ENCODE results near the gene NR5A2.
"Not testable (repeated sequence)": the region's sequence is repeated elsewhere in the genome, so short reads cannot be mapped to it uniquely, and the experiment has no call there.

Gene NR5A2

DNA sequence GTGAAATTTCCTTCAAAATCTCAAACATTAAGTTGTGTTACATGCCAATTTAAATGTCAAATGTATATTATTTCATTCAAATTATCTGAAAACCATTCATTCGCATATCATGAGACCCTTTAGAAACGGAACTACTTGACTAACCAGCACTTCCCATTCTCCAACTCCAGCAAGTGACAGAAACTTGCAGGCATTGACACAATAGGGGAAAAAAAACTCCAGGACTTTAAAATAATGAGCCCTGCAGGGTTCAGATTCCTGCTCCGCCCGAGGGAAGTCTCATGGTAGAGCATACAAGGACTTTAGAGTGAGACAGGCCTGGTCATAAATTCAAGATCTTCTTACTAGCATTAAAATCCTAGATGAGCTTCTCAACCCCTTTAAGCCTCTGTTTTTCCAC, 138.9 kb downstream of the NR5A2 start:
- DNase-seq: no peak

DNA sequence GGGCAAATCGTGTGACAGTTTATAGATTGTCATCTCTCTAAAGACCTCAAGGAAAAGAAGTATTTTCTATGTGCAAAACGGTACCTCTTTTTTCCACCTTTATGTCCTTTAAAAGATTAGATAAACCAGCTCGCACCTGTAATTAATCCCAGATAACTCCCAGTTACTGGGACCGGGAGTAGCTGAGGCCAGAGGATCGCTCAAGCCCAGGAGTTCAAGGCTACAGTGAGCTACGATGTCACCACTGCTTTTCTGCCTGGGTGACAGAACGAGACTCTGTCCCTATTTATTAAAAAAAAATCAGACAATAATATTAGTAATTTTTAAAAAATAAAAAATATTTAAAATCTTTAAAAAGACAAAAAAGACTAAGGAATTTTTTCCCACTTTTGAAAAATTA, 141.4 kb downstream of the NR5A2 start:
- DNase-seq: no peak

DNA sequence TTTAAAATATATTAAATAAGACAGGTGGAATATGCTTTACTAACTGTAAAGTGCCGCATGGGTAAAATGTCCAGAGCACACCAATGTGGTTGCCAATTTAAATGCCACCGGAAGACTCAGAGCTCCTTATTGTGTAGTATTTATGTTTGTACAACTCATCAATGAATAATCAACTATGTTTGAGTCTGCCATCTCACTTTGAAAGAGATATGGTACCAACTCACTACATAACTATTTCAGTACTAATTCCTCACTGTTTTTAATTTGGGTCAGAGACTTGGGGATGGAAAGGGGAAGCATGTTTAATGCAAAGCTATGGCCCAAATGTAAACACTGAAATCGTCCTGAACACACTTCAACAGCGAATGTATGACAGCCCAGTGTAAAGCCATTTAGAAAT, 144.8 kb downstream of the NR5A2 start:
- DNase-seq: no peak

DNA sequence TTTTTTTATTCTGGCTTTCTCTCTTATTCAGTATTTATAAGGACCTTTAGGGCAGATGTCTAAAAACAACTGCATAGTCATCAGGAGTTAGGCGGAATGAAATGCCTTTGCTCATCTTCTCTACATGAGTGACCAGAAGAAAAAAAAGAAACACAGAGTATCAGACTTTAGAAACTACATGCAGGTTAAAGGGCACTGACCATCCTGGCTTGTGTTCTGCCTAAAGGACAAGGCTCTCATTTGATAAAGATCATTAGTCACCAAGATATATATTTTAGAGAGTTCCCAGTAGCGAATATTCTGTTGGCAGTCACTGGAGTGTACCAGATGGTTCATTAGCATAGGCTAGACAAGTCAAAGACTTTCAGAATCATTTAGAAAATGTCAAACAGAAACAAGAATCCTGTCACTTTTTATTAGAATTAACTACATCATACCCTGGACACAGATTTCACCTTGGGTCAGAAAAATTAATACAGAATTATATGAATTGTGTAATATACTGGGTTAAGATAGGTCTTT, 145.6 kb downstream of the NR5A2 start:
- DNase-seq: no peak

DNA sequence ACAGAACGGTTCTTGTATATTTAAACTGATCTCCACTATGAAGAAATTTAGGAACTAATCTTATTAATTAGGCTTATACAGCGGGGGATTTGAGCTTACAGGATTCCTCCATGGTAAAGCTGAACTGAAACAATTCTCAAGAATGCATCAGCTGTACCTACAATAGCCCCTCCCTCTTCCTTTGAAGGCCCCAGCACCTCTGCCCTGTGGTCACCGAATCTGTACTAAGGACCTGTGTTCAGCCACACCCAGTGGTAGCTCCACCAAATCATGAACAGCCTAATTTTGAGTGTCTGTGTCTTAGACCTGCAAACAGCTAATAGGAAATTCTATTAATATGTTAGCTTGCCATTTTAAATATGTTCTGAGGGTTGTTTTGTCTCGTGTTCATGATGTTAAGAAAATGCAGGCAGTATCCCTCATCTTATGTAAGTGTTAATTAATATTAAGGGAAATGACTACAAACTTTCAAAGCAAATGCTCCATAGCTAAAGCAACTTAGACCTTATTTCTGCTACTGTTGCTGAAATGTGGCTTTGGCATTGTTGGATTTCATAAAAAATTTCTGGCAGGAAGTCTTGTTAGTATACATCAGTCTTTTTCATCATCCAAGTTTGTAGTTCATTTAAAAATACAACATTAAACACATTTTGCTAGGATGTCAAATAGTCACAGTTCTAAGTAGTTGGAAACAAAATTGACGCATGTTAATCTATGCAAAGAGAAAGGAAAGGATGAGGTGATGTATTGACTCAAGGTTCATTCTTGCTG, 147.2 kb downstream of the NR5A2 start:
- no peak for DNase-seq

DNA sequence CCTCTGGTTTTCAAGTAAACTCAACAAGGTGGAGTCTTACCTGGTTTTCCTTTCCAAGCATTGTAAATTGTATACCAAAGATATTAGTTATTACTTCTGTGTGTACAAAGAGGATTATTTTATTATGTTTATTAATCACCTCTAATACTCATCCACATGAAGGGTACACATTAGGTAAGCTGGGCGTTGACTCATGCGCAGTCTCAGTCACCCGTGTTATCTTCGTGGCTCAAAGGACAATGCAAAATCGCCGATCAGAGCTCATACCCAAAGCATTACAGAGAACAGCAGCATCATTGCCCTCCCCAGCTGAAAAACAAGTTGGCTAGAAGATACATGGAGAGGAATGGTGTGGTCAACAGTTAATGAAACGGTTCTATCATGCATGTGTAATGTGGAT, 148.7 kb downstream of the NR5A2 start:
- no peak for DNase-seq

DNA sequence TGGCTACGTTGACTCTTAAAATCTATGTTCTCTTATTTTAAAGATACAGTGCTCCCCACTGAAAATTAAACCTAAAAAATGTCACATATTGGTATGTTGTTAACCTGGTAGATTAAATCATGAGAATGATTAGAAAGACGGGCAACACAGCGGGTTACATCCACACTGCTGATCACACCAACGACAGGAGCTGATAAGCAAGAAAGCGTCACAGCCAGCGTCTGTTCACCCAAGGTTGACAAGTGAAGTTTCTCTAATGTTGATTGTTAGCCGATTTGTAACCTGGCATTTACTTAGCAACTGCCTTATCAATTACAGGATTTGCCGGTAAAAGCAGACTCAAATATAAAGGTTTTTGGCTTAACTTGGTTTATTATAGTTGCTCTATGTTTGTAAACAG, 149.3 kb downstream of the NR5A2 start:
- no peak for DNase-seq

DNA sequence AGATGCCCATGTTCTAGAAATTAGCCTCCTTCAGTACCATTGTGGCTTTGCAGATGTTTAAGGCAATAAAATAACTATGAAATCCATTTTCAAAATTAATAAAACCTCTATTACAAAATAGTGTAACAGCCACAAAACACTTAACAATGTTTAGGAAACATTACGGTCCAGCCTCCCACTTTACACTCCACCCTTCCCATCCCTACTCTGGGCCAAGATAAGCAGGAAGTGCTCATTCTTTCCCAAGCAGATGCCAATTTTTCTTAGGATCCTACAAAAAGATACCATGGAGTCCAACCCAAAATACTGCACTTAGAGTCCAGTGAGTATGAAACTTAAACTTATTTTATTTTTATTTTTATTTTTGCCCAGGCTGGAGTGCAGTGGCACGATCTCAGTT, 150.8 kb downstream of the NR5A2 start:
- no peak for DNase-seq

DNA sequence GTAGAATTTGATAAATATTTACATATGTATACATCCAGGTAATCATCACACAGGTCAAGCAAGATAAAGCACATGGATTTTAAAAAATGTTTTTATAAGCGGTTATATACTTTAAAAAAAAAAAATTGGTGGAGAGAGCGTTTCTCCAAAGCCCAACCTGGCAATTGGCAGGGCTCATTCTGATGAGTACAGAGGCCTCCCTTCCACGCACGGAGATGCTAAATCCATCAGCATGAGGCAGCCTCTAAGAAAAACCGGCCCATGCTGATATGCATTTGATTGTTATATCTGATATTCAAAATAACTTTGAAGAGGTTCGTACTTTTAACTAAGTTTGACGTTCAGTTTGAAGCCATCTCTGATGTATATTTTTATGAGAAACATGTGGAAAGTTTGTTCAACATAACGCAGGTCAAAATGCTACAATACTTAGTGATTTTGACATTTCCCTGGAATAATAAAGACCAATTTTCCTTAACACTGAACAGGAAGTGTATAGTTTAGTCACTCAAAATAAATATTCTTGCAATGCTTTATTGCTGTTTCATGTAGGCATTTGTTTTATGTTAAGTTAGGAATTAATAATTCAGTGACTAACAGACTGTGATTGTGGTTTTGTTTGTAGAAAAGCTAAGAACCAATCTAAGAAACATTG, 151.7 kb downstream of the NR5A2 start:
- no peak for DNase-seq

DNA sequence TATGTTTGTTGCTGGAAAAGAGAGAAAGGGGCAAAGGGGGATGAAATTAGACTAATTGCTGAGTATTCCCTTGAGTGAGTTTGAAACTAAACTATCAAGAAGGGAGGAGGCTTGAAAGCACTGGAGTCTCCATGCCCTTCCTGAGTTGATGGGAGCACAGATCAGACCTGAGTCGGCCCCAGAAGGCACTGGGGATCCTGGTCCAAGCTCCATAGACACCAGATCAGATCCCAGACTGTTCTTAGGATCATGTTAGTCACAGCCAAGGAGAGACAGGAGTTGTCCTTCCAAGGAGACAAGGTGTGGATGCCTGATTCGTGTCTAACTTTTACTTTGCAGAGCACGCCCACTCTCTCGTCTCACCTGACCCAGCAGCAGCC, 152.3 kb downstream of the NR5A2 start:
- DNase-seq: no peak

DNA sequence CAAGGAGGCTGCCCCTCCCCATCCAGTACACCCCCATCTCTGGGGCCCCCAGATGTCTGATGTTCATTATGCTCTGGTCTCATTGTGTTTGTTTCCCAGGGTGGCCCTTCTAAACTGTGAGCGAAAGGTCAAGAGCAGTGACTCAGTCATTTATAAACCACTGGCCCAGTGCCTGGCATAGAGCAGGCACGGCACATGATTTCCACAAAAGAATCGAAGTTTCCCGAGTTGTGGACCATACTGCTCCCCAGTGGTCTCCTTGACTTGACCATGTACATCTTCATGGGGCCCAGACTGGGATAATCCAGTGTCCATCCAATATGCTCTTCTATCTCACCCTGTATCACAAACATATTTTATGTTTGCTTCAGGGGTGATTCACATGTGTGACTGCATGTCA, 153.3 kb downstream of the NR5A2 start:
- DNase-seq: no peak

DNA sequence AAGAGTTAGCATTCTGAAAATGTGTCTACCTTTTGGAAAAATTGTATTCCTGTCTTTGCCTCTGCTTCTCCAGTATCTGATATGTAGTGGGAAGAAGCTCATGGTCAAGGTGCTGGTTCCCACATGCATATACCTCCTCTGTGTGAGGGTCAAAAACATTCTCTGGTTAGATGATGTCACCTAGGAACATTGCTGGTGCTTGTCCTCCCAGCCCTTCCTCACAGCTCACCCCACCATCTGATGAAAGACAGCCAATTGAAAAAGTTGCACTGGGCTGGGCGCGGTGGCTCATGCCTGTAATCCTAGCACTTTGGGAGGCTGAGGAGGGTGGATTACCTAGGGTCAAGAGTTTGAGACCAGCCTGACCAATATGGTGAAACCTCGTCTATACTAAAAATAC, 154.4 kb downstream of the NR5A2 start:
- DNase-seq: no peak

DNA sequence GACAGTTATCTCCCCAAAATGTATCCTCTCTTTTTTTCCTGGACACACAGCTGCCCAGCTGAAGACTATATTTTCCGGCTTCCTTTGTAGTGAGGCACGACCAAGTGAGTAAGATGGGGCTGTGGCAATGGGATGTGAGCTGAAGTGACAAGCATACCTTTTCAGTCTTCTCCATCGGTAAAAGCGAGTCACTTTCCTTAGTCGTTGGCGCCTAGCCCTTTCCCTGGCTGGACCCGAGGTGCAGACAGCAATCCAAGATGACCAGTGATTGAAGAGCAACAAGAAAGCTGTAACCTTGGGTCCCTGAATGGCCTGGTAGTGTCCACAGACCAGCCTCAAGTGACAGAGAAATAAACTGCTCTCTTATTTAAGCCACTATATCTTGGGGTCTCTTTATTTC, 155.2 kb downstream of the NR5A2 start:
- DNase-seq: no peak

DNA sequence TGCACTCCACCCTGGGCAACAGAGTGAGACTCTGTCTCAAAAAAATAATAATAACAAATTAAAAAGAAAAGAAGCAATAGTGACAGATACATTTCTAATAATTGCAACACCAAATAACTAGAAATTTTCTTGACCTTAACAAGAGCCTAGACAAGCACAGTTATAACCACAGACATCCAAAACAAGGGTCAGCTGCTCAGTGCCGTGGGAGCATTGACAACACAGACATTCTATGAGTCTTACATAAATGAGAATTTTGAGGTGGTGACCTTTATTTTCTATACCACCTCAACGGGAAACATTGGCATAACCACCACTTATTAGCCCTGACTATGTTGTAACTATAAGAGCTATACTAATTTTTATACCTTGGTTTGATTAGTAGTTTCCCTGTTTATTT, 156.1 kb downstream of the NR5A2 start:
- DNase-seq: no peak

DNA sequence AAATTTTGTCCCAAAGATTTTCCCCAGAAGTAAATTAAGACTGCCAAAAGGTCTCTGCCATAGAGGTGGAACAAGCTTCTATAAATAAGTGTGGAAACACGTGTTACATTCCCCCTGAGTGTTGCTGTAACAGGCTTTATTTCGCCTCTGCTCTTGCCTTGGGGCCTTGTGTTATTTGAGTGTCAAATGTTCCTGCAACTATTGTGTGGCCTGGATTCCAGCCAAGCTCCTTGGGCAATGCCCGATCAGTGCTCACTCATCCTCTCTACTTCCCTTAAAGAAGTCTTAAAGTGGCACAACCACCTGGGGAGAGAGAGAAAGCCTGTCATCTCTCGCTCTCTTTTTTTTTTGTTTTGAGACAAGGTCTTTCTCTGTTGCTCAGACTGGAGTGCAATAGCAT, 156.7 kb downstream of the NR5A2 start:
- no peak for DNase-seq

DNA sequence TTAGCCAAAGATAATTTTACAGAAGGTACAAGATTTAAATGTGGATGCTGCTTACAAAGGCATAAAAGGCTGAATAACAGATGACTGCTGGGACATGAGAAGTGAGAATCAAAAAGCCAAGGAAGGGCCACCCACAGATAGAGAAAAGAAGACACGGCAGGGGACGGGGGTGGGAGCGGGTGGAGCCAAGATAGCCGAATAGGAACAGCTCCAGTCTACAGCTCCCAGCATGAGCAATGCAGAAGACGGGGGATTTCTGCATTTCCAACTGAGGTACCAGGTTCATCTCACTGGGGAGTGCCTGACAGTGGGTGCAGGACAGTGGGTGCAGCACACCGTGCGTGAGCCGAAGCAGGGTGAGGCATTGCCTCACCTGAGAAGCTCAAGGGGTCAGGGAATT, 157.7 kb downstream of the NR5A2 start:
- DNase-seq: not testable (repeated sequence)

DNA sequence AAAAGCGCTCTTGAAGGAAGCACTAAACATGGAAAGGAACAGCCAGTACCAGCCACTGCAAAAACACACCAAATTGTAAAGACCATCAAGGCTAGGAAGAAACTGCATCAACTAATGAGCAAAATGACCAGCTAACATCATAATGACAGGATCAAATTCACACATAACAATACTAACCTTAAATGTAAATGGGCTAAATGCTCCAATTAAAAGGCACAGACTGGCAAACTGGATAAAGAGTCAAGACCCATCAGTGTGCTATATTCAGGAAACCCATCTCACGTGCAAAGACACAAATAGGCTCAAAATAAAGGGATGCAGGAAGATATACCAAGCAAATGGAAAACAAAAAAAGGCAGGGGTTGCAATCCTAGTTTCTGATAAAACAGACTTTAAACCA, 159.8 kb downstream of the NR5A2 start:
- DNase-seq: not testable (repeated sequence)

DNA sequence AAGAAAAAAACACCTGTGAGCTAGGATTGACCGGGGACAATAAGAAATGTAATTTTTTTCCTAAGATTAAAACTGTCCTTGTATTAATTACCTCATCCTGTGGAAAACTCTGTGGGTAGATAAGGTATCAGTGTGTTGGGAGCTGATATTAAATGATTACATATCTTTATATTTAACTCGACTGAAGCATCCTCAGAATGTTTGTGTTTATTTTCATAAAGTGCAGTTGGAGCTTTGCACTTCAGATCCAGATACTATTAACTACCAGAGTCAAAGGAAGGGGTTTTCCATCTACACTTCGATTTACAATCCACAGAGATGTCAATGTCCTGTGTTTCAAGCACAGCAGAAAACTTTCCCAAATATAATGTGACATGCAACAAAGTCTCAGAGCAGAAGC, 164.5 kb downstream of the NR5A2 start:
- DNase-seq: no peak

DNA sequence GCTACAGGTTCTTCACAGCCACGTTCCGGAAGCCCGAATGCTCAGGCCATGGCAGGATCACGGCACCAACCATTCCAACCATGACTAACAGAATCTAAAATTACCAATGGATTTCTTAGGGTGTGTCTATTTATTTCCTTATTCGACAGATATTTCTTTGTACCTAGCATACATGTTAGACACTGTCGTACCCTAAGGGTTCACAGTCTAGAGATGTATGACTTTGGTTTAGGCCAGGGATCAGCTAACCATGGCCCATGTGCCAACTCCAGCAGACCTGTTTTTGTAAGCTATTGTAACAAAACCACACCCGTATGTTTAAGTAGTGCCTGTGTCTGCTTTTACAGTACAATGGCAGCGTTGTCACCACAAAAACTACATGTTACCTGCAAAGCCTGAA, 167.0 kb downstream of the NR5A2 start:
- no peak for DNase-seq

DNA sequence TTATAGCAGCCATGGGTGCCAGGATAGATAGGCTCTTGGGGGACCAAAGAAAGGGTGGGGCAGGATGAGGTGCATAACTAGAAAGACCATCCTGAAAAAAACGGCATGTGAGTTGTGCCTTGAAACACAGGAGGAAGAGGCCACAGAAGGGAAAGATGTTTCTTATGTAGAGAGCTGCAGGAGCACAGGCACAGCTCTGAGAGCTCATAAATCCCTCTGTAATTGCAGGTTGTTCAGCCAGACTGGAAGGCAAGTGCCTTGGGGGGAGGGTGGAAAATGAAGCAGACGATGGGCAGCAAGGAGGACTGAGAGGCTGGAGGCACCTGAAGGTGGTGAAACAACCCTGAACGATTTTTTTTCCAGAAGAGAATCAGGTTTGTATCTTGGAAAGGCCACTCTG, 170.7 kb downstream of the NR5A2 start:
- no peak for DNase-seq

DNA sequence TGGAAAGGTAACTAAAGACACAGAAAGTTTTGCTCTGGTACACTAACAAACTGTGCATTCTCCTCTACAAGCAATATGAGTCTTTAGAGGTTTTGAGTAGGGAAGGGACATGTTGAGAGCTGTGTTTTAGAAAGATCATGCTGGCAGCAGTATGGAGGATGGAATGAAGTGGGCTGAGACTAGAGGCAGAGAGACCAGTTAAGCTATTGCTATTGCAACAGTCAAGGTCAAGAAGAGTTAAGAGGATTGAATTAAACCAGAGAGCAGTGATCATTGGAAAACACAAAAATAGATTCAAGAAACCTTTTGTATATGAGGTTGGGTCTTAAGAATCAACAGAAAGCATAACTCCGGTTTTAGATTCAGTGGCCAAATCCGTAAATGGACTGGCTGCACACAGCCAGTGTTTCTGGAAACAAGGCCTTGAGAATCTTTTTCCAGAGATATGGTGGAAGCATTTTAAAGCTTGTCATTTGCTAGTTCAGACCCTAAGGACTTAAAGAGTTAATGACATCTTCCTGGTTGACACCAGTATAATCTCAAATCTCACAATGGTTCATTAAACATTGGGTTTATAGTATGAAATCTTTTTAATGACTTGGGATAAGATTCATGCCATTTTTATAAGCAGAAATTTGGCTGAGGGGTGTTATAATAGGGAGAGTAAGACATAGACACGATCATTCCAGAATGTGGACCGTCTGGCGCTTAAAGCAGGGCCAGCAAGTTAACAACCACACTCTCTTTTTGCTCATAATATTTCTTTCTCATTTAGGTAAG, 177.9 kb downstream of the NR5A2 start:
- DNase-seq: no peak

DNA sequence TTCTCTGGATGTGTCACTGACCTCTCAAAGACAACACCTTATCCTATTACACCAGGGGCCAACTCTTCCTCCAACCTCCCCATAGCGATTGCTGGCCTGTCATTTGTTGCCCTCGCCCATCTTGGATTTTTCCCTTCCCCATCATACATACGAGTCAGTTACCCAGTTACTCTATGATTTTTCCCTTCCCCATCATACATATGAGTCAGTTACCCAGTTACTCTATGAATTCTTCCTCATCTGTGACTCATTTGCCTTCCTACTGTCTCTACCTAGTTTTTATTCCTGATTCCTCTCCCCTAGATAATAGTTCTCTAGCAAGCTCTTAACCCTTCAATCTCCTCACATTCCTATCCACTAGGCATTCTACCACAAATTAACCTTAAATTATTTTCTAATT, 178.8 kb downstream of the NR5A2 start:
- DNase-seq: no peak

DNA sequence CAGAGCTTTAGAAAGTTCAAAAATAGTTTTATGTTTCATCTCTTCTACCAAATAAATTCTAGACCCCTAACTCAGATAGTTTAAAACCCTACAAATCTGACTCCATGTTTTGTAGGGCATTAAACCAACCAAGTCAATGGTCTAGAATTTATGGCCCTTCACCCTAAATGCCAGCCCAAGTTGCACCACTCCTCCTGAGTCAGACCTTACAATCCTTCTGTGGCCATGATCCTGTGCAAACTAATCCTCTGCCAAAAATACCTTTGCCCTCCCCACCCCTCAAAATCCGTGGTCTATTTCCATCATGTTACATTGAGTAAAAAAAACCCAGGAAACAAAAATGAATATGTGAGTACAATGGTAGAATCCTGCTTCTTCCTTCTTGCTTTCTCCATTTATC, 179.3 kb downstream of the NR5A2 start:
- DNase-seq: no peak

DNA sequence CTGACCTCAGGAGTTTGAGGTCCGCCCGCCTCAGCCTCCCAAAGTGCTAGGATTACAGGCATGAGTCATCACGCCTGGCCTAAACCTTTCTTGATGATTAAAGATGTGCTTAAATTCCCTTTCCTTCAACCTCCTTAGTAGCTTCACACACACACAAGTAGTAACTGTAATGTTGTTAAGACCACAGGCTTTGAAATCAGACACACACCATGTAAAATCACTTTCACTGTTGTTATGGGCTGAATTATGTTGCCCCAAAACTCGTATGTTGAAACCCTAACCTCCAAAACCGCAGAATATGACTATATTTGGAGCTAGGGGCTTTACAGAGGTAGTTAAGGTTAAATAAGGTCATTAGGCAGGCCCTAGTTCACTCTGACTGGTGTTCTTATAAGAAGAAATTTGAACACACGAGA, 180.2 kb downstream of the NR5A2 start:
- no peak for DNase-seq

Data from activated naive CD4-positive, alpha-beta T cell (primary cell).